ENCODE measurements around the gene PPFIA3.
A peak's percentile ranks its signal among the peaks of the same experiment; 100 is the strongest.

- no peak for TF ChIP-seq POLR2AphosphoS5 (IDR thresholded peaks at IDR 0.05; ENCODE audit: low read depth, low read length)
- TF ChIP-seq MEF2A (IDR thresholded peaks at IDR 0.05; ENCODE audit: borderline replicate concordance, low read depth): no peak
- TF ChIP-seq YY1 (IDR thresholded peaks at IDR 0.05; ENCODE audit: low read depth): no peak
- no peak for TF ChIP-seq JUND (IDR thresholded peaks at IDR 0.05)
- no peak for TF ChIP-seq TAF1 (IDR thresholded peaks at IDR 0.05; ENCODE audit: borderline replicate concordance, low read depth, low read length)
- TF ChIP-seq SIN3A (IDR thresholded peaks at IDR 0.05; ENCODE audit: borderline replicate concordance, low read depth, low read length): peak; percentile 84
Measured at GRCh38 chr19:49127674-49128544, 8.6 kb downstream of the PPFIA3 start.
